OCI-LY1 (cell line): ENCODE results near the gene RCE1.

Source experiments
- H2AFZ ChIP-seq: fragments of 200-600 bp; sonication (generic), shearing (Covaris generic); 2 replicates; pipeline ENCODE4 v1.6.0; 2014; ENCODE audit warnings: antibody characterized with exemption, mild to moderate bottlenecking, low read length
- H3F3A ChIP-seq: fragments of 200-600 bp; sonication (generic), shearing (Covaris generic); 2 replicates; pipeline ENCODE4 v1.6.0; 2014; ENCODE audit warnings: mild to moderate bottlenecking, antibody characterized with exemption, low read length, moderate library complexity; ENCODE audit not compliant: insufficient read depth
- H3K27ac ChIP-seq: fragments of 200-600 bp; sonication (generic); 2 replicates; pipeline ENCODE4 v1.5.1; 2014; ENCODE audit warnings: low read length, mixed run types, mild to moderate bottlenecking, low read depth; ENCODE audit not compliant: poor library complexity, severe bottlenecking
- H3K27me3 ChIP-seq: fragments of 200-600 bp; sonication (generic); 2 replicates; pipeline ENCODE4 v1.6.0; 2014; ENCODE audit warnings: antibody characterized with exemption, mild to moderate bottlenecking, low read length, moderate library complexity; ENCODE audit not compliant: insufficient read depth
- H3K36me3 ChIP-seq: fragments of 200-600 bp; sonication (generic); 2 replicates; pipeline ENCODE4 v1.6.1; 2014; ENCODE audit warnings: mild to moderate bottlenecking, antibody characterized with exemption, low read length, moderate library complexity, mixed read lengths; ENCODE audit not compliant: insufficient read depth
- H3K4me1 ChIP-seq: fragments of 200-600 bp; sonication (generic); 2 replicates; pipeline ENCODE4 v1.5.1; 2014; ENCODE audit warnings: mild to moderate bottlenecking, low read length, moderate library complexity; ENCODE audit not compliant: insufficient read depth, severe bottlenecking
- H3K4me2 ChIP-seq: fragments of 200-600 bp; sonication (generic), shearing (Covaris generic); 2 replicates; pipeline ENCODE4 v1.6.1; 2014; ENCODE audit warnings: low read length
- H3K4me3 ChIP-seq: fragments of 200-600 bp; sonication (generic); 2 replicates; pipeline ENCODE4 v1.5.1; 2014; ENCODE audit warnings: low read length, low read depth, mild to moderate bottlenecking, mixed read lengths; ENCODE audit not compliant: poor library complexity, severe bottlenecking
- H3K79me2 ChIP-seq: fragments of 200-600 bp; shearing (Covaris generic); 2 replicates; pipeline ENCODE4 v1.6.1; 2016; ENCODE audit warnings: mixed run types, low read length, mixed read lengths; ENCODE audit not compliant: insufficient read depth
- H3K9ac ChIP-seq: fragments of 200-600 bp; sonication (generic), shearing (Covaris generic); 2 replicates; pipeline ENCODE4 v1.6.1; 2014; ENCODE audit warnings: mild to moderate bottlenecking, low read length, mixed read lengths
- H3K9me2 ChIP-seq: fragments of 200-600 bp; sonication (generic), shearing (Covaris generic); 2 replicates; pipeline ENCODE4 v1.6.1; 2014; ENCODE audit warnings: low read depth, mild to moderate bottlenecking, low read length, mixed read lengths
- H3K9me3 ChIP-seq: fragments of 200-600 bp; shearing (Covaris generic); 2 replicates; pipeline ENCODE4 v1.6.1; 2014; ENCODE audit warnings: low read length, mixed read lengths
- H4K20me1 ChIP-seq: fragments of 200-600 bp; sonication (generic), shearing (Covaris generic); 2 replicates; pipeline ENCODE4 v1.6.0; 2016; ENCODE audit warnings: mild to moderate bottlenecking, low read length; ENCODE audit not compliant: insufficient read depth
- CTCF ChIP-seq: fragments of 200-600 bp; sonication (generic), shearing (Covaris generic); IDR thresholded peaks from 2 replicates; pipeline ENCODE4 v1.5.1; 2017; ENCODE audit warnings: mild to moderate bottlenecking, antibody characterized with exemption, low read length, moderate library complexity, mixed read lengths
- EZH2 ChIP-seq: fragments of 200-600 bp; sonication (generic), shearing (Covaris generic); IDR thresholded peaks from 2 replicates; pipeline ENCODE4 v1.8.0; 2017; ENCODE audit warnings: borderline replicate concordance, mixed run types, mild to moderate bottlenecking, antibody characterized with exemption, low read length, moderate library complexity, mixed read lengths

RCE1 gene

GRCh38 chr11:66855574-66856495 lies 12.6 kb downstream of the RCE1 start:
- peak overlapping the region; percentile 87 for H3K4me2 ChIP-seq
- H3K9me2 ChIP-seq = no peaks in the 10 kb centered on the region
- 0 out of 2 replicates have a peak, but pooled peaks cover 7% of the 10 kb centered on the region for H3K27me3 ChIP-seq
- no peaks in the 10 kb centered on the region for H3K9me3 ChIP-seq
- no peak overlapping the region for H2AFZ ChIP-seq
- H3K9ac ChIP-seq = peak overlapping the region; percentile 65
- H3F3A ChIP-seq = no peaks in the 10 kb centered on the region
- no peak for TF ChIP-seq CTCF
- H4K20me1 ChIP-seq = no peaks in the 10 kb centered on the region
- peak overlapping the region; percentile 82 for H3K4me3 ChIP-seq
- peak overlapping the region; percentile 32 for H3K27ac ChIP-seq
- no peaks in the 10 kb centered on the region for H3K79me2 ChIP-seq
- no peaks in the 10 kb centered on the region for H3K36me3 ChIP-seq
- peaks cover 20% of the 10 kb centered on the region for H3K4me1 ChIP-seq

- no peaks in the 10 kb centered on the region for H3K36me3 ChIP-seq
- no peak within 1 kb of the TSS for H2AFZ ChIP-seq
- H3K27ac ChIP-seq = peak within 1 kb of the TSS; percentile 32
- H3K4me3 ChIP-seq = peak within 1 kb of the TSS; percentile 82
- H3K9me2 ChIP-seq = no peaks in the 10 kb centered on the region
- no peaks in the 10 kb centered on the region for H3K9me3 ChIP-seq
- H3K27me3 ChIP-seq = 0 out of 2 replicates have a peak, but pooled peaks cover 7% of the 10 kb centered on the region
- peak within 1 kb of the TSS; percentile 87 for H3K4me2 ChIP-seq
- H3K9ac ChIP-seq = peak within 1 kb of the TSS; percentile 65
- TF ChIP-seq EZH2 (no peak), CTCF (no peak)
- peaks cover 18% of the 10 kb centered on the region for H3K4me1 ChIP-seq
- no peaks in the 10 kb centered on the region for H3K79me2 ChIP-seq
- H4K20me1 ChIP-seq = no peaks in the 10 kb centered on the region
- no peaks in the 10 kb centered on the region for H3F3A ChIP-seq
Measured at GRCh38 chr11:66856496-66857233, 13.4 kb downstream of the RCE1 start, which contains the start of gene LRFN4. Gene LRFN4, plus strand, starts transcription at chr11:66857064. Its CDS starts 681 bp downstream, at chr11:66857745.

DNA sequence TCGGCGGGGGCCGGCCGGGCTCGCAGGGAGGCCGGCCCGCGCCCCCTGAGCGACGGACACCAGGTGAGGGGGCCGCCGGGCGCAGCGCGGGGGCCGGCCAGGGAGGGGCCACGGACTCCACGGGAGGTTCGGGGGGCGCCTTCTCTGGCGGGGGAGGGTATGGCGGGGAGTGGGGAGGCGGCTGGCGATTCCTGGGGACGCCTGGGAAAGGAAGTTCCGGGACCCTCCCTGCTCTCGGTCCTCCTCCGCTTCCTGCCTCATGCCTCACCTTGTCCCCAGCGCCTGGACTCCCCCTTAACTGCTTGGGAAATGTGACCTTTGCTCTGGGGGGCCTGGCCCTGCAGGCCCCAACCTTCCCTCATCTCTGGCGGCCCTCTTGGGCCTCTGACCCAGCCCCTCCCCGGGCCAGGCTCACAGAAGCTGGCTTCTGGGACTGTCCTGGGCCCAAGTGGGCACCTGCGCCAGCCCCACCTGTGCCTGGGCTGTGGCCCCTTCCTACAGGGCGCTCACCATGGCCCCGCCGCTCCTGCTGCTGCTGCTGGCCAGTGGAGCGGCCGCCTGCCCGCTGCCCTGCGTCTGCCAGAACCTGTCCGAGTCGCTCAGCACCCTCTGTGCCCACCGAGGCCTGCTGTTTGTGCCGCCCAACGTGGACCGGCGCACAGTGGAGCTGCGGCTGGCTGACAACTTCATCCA lies 14.1 kb downstream of the RCE1 start:
- Histone ChIP-seq H3K4me1 (peaks cover 11% of the 10 kb centered on the region), H3K79me2 (no peaks in the 10 kb centered on the region), H3K4me3 (peak overlapping the region; percentile 34), H3K9ac (no peak overlapping the region), H3K36me3 (no peaks in the 10 kb centered on the region), H3F3A (no peaks in the 10 kb centered on the region), H3K27ac (no peak overlapping the region), H3K9me2 (no peaks in the 10 kb centered on the region), H4K20me1 (no peaks in the 10 kb centered on the region), H3K4me2 (0 out of 2 replicates have a peak overlapping the region, but pooled peaks have one; percentile 16), H3K27me3 (peaks cover 11% of the 10 kb centered on the region; the same call in 1 of the 2 replicates), H2AFZ (no peak overlapping the region), H3K9me3 (no peaks in the 10 kb centered on the region)
- TF ChIP-seq EZH2 = no peak
- TF ChIP-seq CTCF = no peak
